Measurements from ENCODE around the gene MYBPC3. TPM values are rescaled to one million over a fixed set of nuclear protein-coding genes. Genes with fewer than 3 reads are reported as not detected.

MYBPC3 gene
- total RNA-seq, 1 donor from 2014 or later = not detected

- Mint-ChIP-seq H3K36me3 (ENCODE audit: low read depth) (no peaks in the 10 kb centered on the region), H3K9me3 (ENCODE audit: low read depth) (no peaks in the 10 kb centered on the region), H3K27me3 (ENCODE audit: low read depth) (no peaks in the 10 kb centered on the region), H3K4me3 (ENCODE audit: unreplicated experiment) (no peak overlapping the region), H3K4me1 (ENCODE audit: low read depth) (no peaks in the 10 kb centered on the region), H3K27ac (ENCODE audit: unreplicated experiment) (no peak overlapping the region)
- TF ChIP-seq, protein P1, sequence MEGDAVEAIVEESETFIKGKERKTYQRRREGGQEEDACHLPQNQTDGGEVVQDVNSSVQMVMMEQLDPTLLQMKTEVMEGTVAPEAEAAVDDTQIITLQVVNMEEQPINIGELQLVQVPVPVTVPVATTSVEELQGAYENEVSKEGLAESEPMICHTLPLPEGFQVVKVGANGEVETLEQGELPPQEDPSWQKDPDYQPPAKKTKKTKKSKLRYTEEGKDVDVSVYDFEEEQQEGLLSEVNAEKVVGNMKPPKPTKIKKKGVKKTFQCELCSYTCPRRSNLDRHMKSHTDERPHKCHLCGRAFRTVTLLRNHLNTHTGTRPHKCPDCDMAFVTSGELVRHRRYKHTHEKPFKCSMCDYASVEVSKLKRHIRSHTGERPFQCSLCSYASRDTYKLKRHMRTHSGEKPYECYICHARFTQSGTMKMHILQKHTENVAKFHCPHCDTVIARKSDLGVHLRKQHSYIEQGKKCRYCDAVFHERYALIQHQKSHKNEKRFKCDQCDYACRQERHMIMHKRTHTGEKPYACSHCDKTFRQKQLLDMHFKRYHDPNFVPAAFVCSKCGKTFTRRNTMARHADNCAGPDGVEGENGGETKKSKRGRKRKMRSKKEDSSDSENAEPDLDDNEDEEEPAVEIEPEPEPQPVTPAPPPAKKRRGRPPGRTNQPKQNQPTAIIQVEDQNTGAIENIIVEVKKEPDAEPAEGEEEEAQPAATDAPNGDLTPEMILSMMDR (IDR thresholded peaks at IDR 0.05) = no peak
- DNase-seq (ENCODE audit: low spot score) = no peak
Measured at GRCh38 chr11:47360341-47360740, 7.8 kb upstream of the MYBPC3 start.

GRCh38 chr11:47359586-47359985 is 7.1 kb upstream of the MYBPC3 start:
- no peak for DNase-seq (ENCODE audit: low spot score)
- Mint-ChIP-seq H3K4me1 (ENCODE audit: low read depth) (peaks cover 5% of the 10 kb centered on the region), H3K36me3 (ENCODE audit: low read depth) (no peaks in the 10 kb centered on the region), H3K9me3 (ENCODE audit: low read depth) (no peaks in the 10 kb centered on the region), H3K27ac (ENCODE audit: unreplicated experiment) (no peak overlapping the region), H3K27me3 (ENCODE audit: low read depth) (no peaks in the 10 kb centered on the region), H3K4me3 (ENCODE audit: unreplicated experiment) (no peak overlapping the region)
- TF ChIP-seq, protein P1 (IDR thresholded peaks at IDR 0.05) = no peak

GRCh38 chr11:47359162-47359561 is 6.7 kb upstream of the MYBPC3 start:
- TF ChIP-seq, protein P1 (IDR thresholded peaks at IDR 0.05) = no peak
- peaks cover 6% of the 10 kb centered on the region for H3K4me1 Mint-ChIP-seq (ENCODE audit: low read depth)
- no peak overlapping the region for H3K27ac Mint-ChIP-seq (ENCODE audit: unreplicated experiment)
- no peaks in the 10 kb centered on the region for H3K36me3 Mint-ChIP-seq (ENCODE audit: low read depth)
- H3K4me3 Mint-ChIP-seq (ENCODE audit: unreplicated experiment) = no peak overlapping the region
- no peak for DNase-seq (ENCODE audit: low spot score)
- no peaks in the 10 kb centered on the region for H3K27me3 Mint-ChIP-seq (ENCODE audit: low read depth)
- no peaks in the 10 kb centered on the region for H3K9me3 Mint-ChIP-seq (ENCODE audit: low read depth)

DNA sequence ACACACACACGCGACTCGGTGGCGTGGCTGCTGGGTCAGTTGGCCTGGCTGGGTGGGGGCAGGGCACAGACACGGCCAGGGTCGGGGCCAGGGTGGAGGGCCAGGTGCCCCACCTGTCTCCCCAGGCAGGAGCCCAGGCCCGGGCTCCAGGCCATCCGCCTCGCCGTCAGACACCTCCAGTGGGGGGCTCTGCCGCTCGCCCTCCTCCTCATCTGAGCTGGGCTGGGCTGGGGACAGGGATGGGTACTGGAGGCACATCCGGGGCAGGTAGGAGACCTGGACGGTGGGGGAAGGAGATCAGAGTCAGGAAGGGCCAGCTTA is 6.2 kb upstream of the MYBPC3 start:
- TF ChIP-seq, protein P1 (IDR thresholded peaks at IDR 0.05) = no peak
- no peak overlapping the region for H3K4me3 Mint-ChIP-seq (ENCODE audit: unreplicated experiment)
- no peak overlapping the region for H3K27ac Mint-ChIP-seq (ENCODE audit: unreplicated experiment)
- DNase-seq (ENCODE audit: low spot score) = no peak
- peaks cover 6% of the 10 kb centered on the region for H3K4me1 Mint-ChIP-seq (ENCODE audit: low read depth)
- no peaks in the 10 kb centered on the region for H3K27me3 Mint-ChIP-seq (ENCODE audit: low read depth)
- H3K36me3 Mint-ChIP-seq (ENCODE audit: low read depth) = no peaks in the 10 kb centered on the region
- no peaks in the 10 kb centered on the region for H3K9me3 Mint-ChIP-seq (ENCODE audit: low read depth)

GRCh38 chr11:47357985-47358730 is 5.7 kb upstream of the MYBPC3 start:
- no peaks in the 10 kb centered on the region for H3K9me3 Mint-ChIP-seq (ENCODE audit: low read depth)
- TF ChIP-seq, protein P1 (IDR thresholded peaks at IDR 0.05) = no peak
- H3K4me1 Mint-ChIP-seq (ENCODE audit: low read depth) = peaks cover 6% of the 10 kb centered on the region
- no peaks in the 10 kb centered on the region for H3K27me3 Mint-ChIP-seq (ENCODE audit: low read depth)
- no peak overlapping the region for H3K4me3 Mint-ChIP-seq (ENCODE audit: unreplicated experiment)
- no peak for DNase-seq (ENCODE audit: low spot score)
- H3K27ac Mint-ChIP-seq (ENCODE audit: unreplicated experiment) = no peak overlapping the region
- no peaks in the 10 kb centered on the region for H3K36me3 Mint-ChIP-seq (ENCODE audit: low read depth)

Measured in chondrocyte (in vitro differentiated cells).